Cardiac muscle cell (in vitro differentiated cells and primary cell): ENCODE measurements around the gene DOCK1. TPM values are rescaled to one million over a fixed set of nuclear protein-coding genes. Genes with fewer than 3 reads are reported as not detected.

Experiments used
- DNase-seq, 2 donors: peaks; one replicate each; pipeline versions ENCODE4 v3.0.0 to v3.0.0-alpha.2; 2010 to 2017; ENCODE audit warnings: low read depth in 1 of 2, low spot score in 1 of 2
- H3K27ac ChIP-seq: fragments of 200-600 bp; sonication (generic); 2 replicates; pipeline ENCODE4 v1.5.1; 2016
- H3K27me3 ChIP-seq: fragments of 200-600 bp; sonication (generic); 2 replicates; pipeline ENCODE4 v1.6.0; 2016; ENCODE audit warnings: control low read depth
- H3K36me3 ChIP-seq: fragments of 200-600 bp; sonication (generic); 2 replicates; pipeline ENCODE4 v1.5.1; 2016; ENCODE audit warnings: control low read depth
- H3K4me1 ChIP-seq: fragments of 200-600 bp; sonication (generic); 2 replicates; pipeline ENCODE4 v1.8.1; 2017; ENCODE audit warnings: low read depth, mild to moderate bottlenecking, mixed run types
- H3K4me3 ChIP-seq: fragments of 200-600 bp; sonication (generic); 2 replicates; pipeline ENCODE4 v1.5.1; 2016; ENCODE audit warnings: mild to moderate bottlenecking
- H3K9me3 ChIP-seq: fragments of 200-600 bp; sonication (generic); 2 replicates; pipeline ENCODE4 v1.5.1; 2017; ENCODE audit warnings: low read depth, mild to moderate bottlenecking, control low read depth
- CTCF ChIP-seq: IDR thresholded peaks from 2 replicates; pipeline ENCODE4 v1.5.1; 2012; ENCODE audit warnings: low read depth, mild to moderate bottlenecking, low read length
- polyA plus RNA-seq: library from polyadenylated mRNA; unstranded; fragments of >200 nt; fragmentation: Nextera tagmentation; extraction: Ambion mirVana; gene quantifications from 2 replicates; pipeline ENCODE4 v1.2.1, GENCODE V29; 2016
- total RNA-seq: library from RNA; depleted of rRNA; stranded (reverse); fragments of >200 nt; gene quantifications from 2 replicates; pipeline ENCODE4 v1.2.3, GENCODE V29; 2016

DOCK1 gene
- total and polyA plus RNA-seq, 2 experiments from 2014 or later = 15.0 to 30.6 TPM

GRCh38 chr10:127463548-127463947 lies 558.3 kb downstream of the DOCK1 start:
- Histone ChIP-seq H3K27ac (no peak overlapping the region), H3K9me3 (no peaks in the 10 kb centered on the region), H3K4me3 (no peak overlapping the region), H3K36me3 (no peaks in the 10 kb centered on the region), H3K4me1 (no peaks in the 10 kb centered on the region), H3K27me3 (no peaks in the 10 kb centered on the region)
- no peak for TF ChIP-seq CTCF
- no peak for DNase-seq

DNA sequence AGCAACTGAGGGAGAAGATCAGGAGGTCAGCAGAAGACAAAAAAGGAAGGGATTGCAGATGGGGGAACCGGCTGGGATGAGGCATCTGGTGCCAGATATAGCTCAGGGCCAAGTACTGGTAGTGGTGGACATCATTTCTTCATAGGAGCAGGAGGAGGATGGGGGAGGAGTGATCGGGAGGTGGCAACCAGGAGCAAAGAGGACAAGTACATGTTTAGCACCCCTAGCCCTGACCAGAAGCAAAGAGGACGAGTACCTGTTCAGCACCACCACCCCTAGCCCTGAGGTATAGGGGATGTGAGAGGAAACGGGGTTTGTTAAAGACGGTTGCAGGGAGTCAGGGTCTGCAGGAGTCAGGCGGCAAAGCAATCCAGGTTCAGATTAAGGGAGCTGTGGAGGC lies 559.3 kb downstream of the DOCK1 start:
- H3K27ac ChIP-seq = no peak overlapping the region
- no peak overlapping the region for H3K4me3 ChIP-seq
- TF ChIP-seq CTCF = no peak
- no peaks in the 10 kb centered on the region for H3K27me3 ChIP-seq
- no peaks in the 10 kb centered on the region for H3K4me1 ChIP-seq
- no peaks in the 10 kb centered on the region for H3K36me3 ChIP-seq
- H3K9me3 ChIP-seq = no peaks in the 10 kb centered on the region
- no peak for DNase-seq

DNA sequence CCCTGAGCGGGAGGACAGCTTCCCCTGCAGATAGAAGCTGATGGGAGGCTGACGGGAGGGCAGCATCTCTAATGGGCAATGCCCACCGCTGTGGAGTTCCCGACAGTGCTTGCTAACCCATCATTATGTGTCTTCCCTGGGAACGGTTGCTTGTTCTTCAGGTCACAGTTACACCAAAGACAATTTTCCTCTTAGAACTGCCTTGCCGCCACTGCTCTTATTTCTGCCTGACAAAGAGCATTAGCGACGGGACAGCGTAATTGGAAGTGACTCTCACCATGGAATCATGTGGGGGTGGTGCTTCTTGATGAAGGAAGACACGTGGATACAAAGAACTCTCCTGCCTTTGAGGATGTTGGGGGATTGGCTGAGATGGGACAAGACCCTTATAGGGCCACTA lies 562.6 kb downstream of the DOCK1 start:
- H3K27me3 ChIP-seq = no peaks in the 10 kb centered on the region
- H3K4me1 ChIP-seq = no peaks in the 10 kb centered on the region
- TF ChIP-seq CTCF = no peak
- no peak for DNase-seq
- no peaks in the 10 kb centered on the region for H3K9me3 ChIP-seq
- H3K27ac ChIP-seq = no peak overlapping the region
- H3K4me3 ChIP-seq = no peak overlapping the region
- H3K36me3 ChIP-seq = no peaks in the 10 kb centered on the region

DNA sequence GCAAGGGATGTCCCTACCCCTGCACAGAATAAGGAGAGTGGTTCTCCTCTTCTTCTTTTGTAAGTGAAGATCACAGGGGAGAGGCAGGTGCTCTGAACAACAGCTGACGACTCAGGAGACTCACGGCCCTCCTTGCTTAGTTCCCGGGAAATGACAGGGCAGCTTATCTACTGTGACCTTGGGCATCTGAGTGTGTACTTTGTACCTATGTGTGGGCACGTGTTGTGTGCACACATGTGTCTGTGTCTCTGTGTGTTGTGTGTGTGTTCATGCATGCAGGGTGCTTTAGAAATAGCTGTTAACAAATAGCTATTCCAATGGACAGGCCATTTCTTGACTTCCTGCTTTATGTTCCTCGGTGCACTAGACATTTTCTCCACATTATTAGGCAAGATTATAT lies 563.4 kb downstream of the DOCK1 start:
- Histone ChIP-seq H3K4me3 (no peak overlapping the region), H3K27me3 (no peaks in the 10 kb centered on the region), H3K27ac (no peak overlapping the region), H3K36me3 (no peaks in the 10 kb centered on the region), H3K9me3 (no peaks in the 10 kb centered on the region), H3K4me1 (no peaks in the 10 kb centered on the region)
- no peak for TF ChIP-seq CTCF
- DNase-seq = no peak

DNA sequence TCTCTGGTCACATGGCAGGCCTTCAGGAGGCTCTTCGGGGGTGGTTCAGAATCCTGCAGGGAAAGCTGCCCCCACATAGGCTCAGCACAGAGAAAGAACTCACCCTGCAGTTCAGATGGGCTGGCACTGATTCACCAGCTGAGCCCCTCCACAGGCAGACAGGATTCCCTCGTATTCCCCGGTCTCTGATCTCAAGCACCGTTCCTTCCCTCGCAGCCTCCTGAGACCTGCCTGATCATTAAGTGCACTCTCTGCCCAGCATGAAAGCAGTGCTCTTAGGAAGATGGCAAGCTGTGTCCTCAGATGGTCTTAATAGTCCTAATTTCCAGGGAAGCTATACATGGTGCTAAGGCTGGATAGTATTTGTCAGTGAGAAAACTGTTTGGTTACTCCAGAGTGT lies 565.7 kb downstream of the DOCK1 start:
- Histone ChIP-seq H3K27me3 (no peaks in the 10 kb centered on the region), H3K4me3 (no peak overlapping the region), H3K4me1 (no peaks in the 10 kb centered on the region), H3K36me3 (no peaks in the 10 kb centered on the region), H3K9me3 (no peaks in the 10 kb centered on the region), H3K27ac (no peak overlapping the region)
- DNase-seq = no peak
- no peak for TF ChIP-seq CTCF

DNA sequence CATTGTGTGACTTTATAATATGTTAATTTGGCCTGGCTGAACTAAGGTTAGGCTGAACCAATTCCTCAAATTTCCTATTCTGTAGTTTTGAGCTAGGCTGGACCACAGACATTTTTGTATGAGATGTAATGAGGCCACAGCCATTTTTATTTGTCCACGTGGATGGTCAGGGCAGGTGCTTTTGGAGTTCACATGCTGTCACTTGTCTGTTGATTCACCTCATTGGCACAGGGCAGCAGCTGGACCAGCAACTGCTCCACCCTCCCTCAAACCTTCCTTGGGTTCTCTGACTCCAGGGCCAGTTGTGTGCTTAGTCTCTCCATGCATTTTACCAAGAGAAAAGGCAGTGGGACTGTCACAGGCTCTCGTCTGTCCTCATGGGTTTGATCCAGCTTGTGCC lies 567.7 kb downstream of the DOCK1 start:
- H3K4me3 ChIP-seq = no peak overlapping the region
- H3K9me3 ChIP-seq = no peaks in the 10 kb centered on the region
- H3K27me3 ChIP-seq = no peaks in the 10 kb centered on the region
- H3K36me3 ChIP-seq = no peaks in the 10 kb centered on the region
- DNase-seq = no peak
- H3K27ac ChIP-seq = no peak overlapping the region
- no peak for TF ChIP-seq CTCF
- no peaks in the 10 kb centered on the region for H3K4me1 ChIP-seq
